GM21786 (cell line): ENCODE measurements around the gene SPATA24.
"Not testable (repeated sequence)": the region's sequence is repeated elsewhere in the genome, so short reads cannot be mapped to it uniquely, and the experiment has no call there.

ENCODE experiments used
- ATAC-seq: cut with Tn5 transposase; IDR thresholded peaks from one replicate; pipeline ENCODE4 v1.9.1; 2021; ENCODE audit not compliant: unreplicated experiment

The SPATA24 gene

DNA sequence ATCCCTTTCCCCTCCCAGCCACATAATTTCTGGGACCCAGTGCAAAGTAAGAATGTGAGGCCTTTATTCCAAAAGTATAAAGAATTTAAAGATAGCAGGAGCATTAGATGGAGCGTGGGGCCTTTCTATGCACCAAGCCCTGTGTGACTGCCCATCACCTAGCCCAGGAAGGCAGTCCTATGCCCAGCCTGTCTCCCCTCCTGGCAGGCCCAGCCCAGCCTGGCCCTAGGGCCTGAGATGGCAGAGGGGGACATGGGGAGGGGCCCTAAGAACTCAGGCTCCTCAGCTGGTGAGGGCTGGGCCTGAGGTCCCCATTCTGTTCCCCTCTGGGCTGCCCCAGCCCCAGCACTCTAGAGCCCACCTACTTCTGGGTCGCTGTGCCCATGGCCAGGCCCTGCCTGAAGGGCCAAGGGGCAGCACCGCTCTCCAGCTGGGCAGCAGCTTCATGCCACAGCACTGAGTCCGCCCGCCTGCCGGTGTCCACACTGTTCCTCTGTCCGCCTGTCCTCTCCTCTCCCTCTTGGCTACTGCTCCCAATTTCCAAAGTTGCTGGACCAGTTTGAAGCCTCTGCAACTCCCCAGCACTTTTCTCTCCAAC, 19.8 kb downstream of the SPATA24 start:
- ATAC-seq = no peak

DNA sequence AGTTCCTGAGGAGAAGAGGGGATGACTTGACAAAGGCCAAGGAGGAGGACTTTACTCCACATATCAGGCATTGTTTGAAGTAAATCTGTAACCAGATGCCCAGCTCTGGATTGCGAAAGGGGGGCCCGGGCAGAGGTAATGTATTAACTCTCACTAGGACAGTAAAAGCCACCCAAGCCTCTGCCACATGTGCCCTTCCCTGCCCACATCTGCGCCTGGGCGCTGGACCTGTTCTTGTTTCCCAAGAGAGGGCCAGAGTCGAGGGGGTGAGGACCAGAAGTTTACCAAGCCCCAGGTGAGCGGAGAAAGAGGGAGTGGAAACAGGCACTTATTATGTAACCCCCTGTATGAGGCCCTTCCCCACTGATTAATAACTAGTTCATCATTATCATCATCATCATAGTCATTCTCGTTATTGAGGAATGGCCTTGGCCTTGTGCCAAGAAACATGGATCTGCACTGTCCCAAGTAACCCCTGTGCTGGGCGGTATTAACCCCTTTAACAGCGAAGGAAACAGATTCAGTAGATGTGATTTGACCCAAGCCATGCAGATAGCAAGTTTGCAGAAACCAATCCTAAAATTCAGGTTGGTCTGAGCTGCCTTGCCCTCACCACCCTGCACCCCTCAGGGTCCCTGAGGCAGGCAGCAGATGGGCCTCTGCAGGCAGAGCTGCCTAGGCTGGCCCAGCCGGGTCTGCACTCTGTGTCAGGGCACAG, 20.5 kb downstream of the SPATA24 start, which contains the start of gene SLC23A1:
SLC23A1 (minus strand) TSS at position 23 of the 718 bp plus-strand sequence. CDS start 44 bp downstream, outside the sequence.
- no peak for ATAC-seq

DNA sequence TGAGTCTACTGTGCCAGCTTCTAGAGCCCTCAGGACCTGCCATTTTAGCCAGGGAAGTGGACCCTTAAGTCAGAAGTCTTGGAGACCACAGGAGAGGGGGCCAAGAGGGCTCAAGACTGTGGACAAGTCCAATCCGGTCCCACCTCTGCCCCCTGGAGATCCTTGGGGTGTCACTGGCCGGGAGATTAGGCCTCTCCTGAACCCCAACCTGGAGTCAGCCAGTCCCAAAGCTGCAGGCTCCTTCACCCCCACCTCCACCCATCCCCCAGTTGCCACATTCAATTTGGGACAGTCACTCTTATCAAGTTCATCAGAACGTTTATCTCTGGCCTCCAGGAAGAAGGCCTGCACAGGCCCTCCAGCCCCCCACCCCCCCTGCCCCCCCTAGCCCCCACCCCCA, 21.1 kb downstream of the SPATA24 start:
- ATAC-seq = no peak

DNA sequence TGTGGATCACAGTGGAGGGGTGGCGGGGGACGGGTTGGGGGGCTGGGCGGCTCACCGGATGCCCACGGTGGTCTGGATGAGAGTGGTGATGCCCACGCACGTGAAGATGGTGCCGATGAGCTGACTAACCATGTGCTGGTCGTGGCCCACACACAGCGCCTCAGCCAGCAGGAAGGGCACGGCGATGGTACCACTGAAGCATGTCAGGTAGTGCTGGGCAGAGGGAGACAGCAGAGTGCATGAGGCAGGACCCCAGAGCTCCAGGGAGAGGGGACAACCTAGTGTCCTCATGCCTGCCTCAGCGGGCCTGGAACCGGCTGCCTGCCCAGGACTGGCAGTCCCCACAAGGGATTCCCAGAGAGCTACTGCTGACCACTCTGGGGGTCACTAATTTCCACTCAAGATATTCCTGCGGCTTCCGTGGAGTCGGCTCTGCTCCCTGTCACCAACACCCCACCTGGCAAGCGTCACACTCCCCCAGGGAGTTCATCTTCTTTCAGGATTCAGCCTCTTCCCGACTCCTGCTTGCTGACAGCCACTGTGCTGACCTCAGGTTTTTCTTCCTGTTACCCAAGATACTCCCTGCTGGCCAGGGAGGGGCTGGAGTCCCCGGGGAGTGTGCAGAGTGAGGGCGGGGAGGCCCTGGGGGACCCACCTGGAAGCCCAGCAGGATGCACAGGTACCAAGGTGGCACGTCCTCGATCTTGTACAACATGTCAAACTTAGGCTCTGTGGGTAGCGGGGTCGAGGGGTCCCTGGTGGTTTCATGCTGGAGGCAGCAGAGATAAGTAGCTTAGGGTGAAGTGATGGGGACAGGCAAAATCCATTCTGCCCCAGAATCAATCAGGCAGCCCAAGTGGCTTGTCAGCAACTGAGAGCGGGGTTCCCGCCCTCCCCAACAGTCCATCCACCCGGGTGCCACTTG, 21.8 kb downstream of the SPATA24 start:
- ATAC-seq = no peak

DNA sequence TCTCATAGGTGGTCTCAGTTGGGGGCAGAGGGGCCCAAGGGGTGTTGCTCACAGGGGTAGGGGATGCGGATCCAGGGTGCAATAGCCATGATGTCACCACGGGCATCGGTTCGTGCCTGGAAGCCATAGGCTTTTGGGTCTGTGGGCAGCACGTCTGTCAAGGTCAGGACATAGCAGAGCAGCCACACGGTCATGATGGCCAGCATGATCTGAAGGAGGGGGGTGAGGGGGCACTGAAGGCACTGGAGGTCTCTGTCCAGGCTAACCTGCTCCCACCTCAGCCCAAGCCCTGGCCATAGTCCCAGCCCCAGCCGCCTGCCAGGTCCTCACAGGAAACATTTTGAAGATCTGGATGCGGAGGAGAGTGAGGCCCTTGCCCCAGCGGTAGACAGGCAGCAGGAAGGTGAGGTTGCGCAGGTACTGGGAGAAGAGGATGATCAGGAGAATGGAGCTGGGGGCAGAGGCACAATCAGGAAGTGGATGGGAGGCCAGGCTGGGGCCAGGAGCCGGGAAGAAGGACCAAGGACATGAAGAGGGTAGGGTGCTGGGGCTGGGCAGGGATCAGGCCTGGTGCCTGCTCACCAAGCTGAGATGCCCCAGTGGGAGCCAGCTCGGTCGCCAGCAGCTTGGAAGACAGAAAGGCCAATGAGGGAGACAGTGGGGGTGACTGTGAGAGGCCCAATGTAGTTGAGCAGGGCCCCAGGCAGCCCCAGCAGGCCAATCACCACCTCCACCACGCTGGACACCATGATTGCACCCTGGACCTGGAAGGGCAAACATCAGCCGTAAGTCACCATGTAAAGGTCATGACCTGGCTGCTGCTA, 24.1 kb downstream of the SPATA24 start:
- no peak for ATAC-seq

DNA sequence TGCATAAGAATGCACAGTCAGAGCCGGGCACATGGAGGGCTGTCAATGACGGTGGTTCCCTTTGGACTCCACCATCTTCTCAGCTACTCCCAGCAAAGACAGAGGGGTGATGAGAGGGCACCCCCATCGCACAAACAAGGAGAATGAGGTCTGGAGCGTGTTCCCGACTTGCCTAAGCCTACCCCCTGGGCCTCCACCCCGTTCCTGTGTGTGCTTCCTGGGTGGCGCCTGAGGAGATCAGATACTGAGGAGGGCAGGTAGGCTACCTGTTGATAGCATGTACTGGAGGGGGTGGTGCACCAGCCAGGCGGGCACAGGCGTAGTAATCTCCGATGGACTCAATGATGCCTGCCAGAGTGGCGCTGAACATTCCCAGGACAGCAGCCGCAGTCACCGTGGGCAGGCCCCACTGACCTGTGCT, 24.9 kb downstream of the SPATA24 start:
- ATAC-seq = no peak

DNA sequence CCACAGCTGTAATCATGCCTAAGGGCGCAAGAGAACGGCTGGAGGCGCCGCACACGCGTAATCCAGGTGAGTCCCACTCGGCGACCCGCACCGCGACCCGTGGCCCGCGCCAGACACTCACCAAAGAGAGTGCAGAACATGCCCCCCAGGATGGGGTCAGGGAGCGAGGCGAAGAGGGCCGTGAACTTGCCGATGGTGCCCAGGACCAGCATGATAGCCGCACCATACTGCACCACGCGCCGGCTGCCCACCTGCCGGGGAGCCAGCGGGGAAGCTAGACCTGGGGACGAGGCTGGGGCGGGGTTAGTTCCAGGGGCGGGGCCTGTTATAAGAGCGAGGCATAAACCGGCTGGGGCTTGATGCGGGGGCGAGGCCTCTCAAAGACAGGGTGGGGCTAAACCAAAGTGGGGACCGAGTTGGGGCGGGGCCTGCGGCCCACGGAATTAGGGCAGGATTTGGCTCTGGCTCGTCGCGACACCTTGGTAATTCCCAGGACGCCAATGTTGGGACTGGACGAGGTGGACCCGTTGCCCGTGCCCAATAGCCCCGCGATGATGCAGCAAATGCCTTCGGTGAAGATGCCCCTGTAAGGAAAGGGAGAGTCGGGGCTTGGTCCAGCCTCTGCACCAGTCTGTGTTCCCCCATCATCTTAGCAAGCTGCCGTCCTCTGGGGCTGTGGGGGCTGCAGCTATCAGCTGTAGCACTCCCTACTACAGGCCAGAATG, 25.6 kb downstream of the SPATA24 start:
- no peak for ATAC-seq

DNA sequence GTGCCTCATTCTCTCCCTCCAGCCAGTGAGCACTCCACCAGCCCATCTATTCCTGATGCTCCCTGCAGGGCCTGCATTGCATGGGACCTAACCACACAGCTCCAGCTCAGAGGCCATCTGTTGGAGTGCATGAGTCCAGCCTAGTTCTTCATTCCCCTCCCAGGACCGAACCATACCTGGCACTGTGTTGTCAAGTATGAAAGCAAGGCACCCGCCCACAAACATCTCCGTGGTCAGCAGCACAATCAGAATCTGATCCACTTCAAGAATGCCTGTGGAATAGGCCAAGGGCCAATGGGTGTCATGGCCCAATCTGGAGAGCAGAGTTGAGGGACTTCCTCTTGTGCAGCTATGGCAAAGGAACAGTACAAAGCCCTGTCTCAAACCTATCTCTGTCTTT, 26.7 kb downstream of the SPATA24 start:
- no peak for ATAC-seq

DNA sequence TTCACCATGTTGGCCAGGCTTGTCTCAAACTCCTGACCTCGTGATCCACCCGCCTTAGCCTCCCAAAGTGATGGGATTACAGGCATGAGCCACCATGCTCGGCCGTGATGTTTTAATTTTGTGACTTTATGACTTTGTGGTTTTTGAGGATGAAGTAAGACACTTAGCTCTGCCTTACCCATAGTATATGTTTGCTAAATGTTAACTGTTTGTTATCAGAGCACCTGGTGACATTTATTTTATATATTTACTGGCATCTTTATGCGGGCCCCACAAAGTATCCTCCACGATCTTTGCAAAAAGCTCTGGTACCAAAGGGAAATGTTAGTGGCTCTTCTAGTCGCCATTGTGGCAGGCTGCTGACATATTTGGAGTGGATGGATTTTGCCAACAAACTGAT, 27.5 kb downstream of the SPATA24 start:
- no peak for ATAC-seq

DNA sequence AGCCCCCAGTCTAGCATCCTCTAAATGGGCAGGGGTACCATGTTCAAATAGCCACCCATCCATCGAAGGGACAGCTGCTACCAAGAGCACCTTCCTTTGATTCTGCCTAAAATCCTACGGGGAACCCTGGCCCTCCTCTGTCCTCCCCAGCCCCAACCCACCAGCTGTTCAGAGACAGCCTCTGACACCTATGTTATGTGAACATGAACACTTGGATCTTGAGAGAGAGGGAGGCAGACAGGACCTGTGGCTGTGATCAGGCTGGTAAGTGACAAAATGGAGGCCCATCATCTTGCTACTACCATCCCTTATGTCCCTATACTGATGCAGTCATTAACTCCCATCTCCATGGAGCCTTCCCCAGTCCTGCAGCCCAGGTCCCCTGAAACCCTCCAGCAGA, 29.0 kb downstream of the SPATA24 start:
- ATAC-seq = no peak

DNA sequence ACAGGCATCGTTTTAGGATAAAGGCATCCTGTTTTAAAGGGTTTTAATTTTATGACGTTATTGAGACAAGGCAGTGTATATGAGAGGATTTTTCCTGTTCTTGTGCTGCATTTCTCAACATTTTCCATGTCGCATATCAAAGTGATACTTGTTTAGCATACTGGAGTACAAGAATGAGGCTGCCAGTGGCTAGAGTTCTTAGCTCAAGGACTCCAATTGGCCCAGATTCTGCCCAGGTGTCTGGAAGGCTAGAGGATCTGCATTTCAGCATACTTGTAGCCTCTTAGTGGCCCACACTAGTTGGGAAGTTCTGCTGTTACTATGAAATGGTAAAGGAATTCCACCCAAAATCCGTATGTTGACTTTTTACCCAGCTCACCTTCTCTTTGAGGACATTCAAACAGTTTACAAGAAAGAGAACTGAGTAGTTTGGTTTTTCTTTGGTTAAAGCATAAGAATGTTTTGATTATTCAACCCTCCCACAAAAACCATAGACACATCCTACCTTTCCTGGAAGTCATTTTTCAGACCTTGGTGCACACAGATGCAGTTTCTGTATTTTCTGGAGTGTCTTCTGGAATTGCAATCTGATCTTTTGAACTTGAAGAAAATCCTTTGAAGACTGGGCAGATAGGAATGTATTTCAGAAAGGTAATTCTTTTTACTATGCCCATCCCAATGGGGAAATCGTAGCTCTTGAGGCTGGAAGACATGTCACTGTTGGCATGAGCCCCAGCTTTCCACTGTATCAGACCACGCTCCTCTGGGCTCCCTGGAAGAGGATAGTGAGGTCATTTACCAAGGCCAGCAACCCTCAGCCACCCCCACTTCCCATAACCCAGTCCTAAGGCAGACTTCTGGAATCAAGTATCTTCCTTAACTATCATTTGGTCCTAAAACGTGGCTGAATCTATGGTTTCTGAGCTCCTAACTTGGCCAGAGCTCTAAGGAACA, 32.1 kb downstream of the SPATA24 start:
- no peak for ATAC-seq

DNA sequence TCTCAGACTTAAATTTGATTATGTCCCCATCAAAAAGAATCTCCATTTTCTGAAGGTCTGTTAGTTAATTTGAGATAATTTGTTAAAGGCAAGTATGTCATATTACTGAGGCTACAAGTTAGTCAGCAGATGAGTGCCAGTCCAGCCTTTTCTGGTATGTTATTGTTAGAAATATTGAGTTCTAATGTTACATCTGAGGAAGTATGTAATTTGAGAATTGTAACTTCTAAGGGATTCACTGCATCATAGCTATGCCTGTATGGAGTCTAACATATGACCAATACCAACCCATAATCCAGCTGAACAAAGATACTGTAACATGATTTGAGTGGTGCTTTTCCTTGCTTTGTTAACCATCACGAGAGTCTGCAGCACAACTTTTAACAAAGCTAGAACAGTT, 34.7 kb downstream of the SPATA24 start:
- ATAC-seq = no peak

DNA sequence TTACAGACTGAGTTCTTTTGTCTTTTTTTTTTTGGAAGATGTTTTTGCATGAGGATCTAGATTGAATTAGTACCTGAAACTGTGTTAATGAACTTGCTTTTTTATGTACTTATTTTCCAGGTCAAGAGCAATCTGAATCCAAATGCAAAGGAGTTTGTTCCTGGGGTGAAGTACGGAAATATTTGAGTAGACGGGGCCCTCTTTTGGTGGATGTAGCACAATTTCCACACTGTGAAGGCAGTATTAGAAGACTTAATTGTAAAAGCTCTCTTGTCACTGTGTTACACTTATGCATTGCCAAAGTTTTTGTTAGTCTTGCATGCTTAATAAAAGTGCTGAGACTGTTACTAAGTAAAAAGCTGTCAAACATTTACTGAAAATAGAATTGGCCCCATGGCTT, 35.3 kb downstream of the SPATA24 start:
- ATAC-seq = no peak

DNA sequence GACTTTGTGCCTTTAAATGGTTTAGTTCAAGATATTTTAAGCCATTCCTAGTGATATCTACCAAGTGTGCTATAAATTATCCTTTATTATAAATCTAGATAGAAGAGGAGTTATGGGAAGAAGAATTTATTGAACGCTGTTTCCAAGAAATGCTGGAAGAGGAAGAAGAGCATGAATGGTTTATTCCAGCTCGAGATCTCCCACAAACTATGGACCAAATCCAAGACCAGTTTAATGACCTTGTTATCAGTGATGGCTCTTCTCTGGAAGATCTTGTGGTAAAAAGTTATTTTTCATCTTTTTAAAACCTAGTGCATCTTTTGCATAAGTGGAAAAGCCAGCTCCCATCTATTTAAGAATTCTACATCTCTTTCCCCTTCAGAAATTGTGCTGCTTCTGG, 39.4 kb downstream of the SPATA24 start:
- ATAC-seq = no peak

DNA sequence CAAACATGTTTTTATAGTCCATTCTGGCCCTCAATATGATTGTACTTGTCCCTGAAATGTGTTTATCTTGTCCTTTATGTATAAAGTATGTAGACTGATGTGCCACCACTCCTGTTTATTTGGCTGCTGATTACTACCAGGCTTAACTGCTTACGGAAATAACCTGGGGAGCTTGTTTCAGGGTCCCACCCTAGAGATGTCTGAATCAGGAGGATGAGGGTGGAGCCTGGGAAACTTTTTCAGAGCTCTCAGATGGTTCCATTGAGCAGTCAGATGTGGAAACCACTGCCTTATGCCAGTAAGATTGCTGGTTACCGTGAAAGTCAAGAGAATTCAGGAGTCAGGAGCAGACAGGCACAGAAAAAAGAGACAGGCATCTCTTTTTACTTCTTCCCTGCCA, 40.0 kb downstream of the SPATA24 start:
- no peak for ATAC-seq

DNA sequence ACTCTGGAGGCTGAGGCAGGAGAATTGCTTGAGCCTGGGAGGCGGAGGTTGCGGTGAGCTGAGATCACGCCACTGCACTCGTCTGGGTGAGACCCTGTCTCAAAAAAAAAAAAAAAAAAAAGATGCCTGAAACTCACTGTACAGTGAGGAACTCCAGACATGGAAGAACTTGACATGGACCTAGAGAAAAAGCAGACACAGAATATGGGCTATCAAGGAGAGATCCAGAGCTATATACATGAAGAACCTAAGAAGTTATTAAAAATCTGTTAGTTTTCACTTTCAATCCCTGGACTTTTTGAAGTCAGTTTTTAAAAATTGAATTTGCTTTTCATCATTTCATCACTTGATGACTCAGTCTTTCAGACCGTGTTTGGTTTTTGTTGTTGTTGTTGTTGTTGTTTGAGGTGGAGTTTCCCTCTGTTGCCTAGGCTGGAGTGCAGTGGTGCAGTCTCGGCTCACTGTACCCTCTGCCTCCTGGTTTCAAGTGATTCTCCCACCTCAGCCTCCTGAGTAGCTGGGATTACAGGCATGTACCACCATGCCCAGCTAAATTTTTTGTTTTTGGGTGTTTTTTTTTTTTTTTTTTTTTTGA, 42.0 kb downstream of the SPATA24 start:
- ATAC-seq = no peak

DNA sequence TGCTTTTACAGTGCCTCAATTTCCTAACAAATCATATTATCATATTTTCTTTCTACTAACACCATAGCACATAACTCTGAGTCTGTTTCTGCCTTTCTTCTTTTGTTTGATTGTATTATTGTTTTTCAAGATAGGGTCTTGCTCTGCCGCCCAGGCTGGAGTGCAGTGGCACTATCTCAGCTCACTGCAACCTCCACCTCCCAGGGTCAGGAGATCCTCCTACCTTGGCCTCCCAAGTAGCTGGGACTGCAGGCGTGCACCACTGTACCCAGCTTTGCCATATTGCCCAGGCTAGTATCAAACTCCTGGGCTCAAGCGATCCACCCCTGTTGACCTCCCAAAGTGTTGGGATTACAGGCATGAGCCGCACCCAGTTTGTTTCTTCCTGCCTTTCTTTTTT, 43.5 kb downstream of the SPATA24 start:
- ATAC-seq = no peak

DNA sequence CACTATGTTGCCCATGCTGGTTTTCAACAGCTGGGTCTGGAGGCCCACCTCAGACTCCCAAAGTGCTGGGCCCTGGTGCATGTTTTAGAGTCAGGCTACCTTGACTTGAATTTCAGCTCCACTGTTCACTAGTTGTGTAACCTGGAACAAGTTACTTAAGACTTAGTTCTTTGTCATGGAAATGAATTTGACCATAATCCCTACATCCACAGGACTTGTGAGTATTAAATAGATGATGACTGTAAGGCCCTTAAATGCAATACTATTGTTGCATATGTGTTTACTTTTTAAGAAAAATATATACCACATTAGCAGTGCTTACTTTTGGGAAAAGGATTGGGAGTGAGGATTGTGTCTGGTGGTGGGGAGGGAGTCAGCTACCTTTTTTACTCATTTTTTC, 45.8 kb downstream of the SPATA24 start:
- no peak for ATAC-seq

DNA sequence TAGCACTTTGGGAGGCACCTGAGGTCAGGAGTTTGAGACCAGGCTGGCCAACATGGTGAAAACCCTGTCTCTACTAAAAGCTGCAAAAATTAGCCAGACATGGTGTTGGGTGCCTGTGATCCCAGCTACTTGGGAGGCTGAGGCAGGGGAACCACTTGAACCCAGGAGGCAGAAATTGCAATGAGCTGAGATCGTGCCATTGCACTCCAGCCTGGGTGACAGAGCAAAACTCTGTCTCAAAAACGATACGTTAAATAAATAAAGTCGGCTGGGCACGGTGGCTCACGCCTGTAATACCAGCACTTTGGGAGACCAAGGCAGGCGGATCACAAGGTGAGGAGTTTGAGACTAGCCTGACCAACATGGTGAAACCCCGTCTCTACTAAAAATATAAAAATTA, 48.0 kb downstream of the SPATA24 start:
- not testable (repeated sequence) for ATAC-seq
